OCI-LY7 (cell line): Measurements from ENCODE around the gene OPCML. TPM values are rescaled to one million over a fixed set of nuclear protein-coding genes. Genes with fewer than 3 reads are reported as not detected.

Experiments
- BruUV-seq: library from RNA; stranded (reverse); fragments of 400-500 nt; replicated peaks from 2 replicates; lab custom pipeline; 2021; lab: Mats Ljungman, UMichigan
- CTCF ChIA-PET: fragments of 300-600 bp; sonication (Branson Sonifier 250); formaldehyde crosslinking; loops from one replicate; lab custom pipeline; 2022; ENCODE audit warnings: antibody characterized with exemption; ENCODE audit not compliant: unreplicated experiment; lab: Charles Lee
- POLR2A ChIA-PET: fragments of 300-600 bp; sonication (Branson Sonifier 250); formaldehyde crosslinking; loops from one replicate; lab custom pipeline; 2022; ENCODE audit warnings: antibody characterized with exemption; lab: Charles Lee
- DNase-seq: peaks from one replicate; pipeline ENCODE4 v3.0.0-alpha.2; 2015; ENCODE audit warnings: low spot score
- H2AFZ ChIP-seq: fragments of 200-600 bp; sonication (generic), shearing (Covaris generic); 2 replicates; pipeline ENCODE4 v1.6.1; 2014; ENCODE audit warnings: mild to moderate bottlenecking, antibody characterized with exemption, low read length, moderate library complexity
- H3K27ac ChIP-seq: fragments of 200-600 bp; sonication (generic); 2 replicates; pipeline ENCODE4 v1.5.1; 2014; ENCODE audit warnings: mixed run types, low read depth, mild to moderate bottlenecking, moderate library complexity, low read length, inconsistent platforms; ENCODE audit not compliant: poor library complexity, severe bottlenecking
- H3K36me3 ChIP-seq: fragments of 200-600 bp; sonication (generic); 2 replicates; pipeline ENCODE4 v1.6.1; 2014; ENCODE audit warnings: mild to moderate bottlenecking, antibody characterized with exemption, low read length, moderate library complexity, mixed read lengths; ENCODE audit not compliant: insufficient read depth
- H3K4me1 ChIP-seq: fragments of 200-600 bp; sonication (generic); 2 replicates; pipeline ENCODE4 v1.5.1; 2014; ENCODE audit warnings: mild to moderate bottlenecking, low read length; ENCODE audit not compliant: insufficient read depth, poor library complexity, severe bottlenecking
- H3K4me2 ChIP-seq: fragments of 200-600 bp; sonication (generic); 2 replicates; pipeline ENCODE4 v1.6.1; 2014; ENCODE audit warnings: mild to moderate bottlenecking, low read length
- H3K4me3 ChIP-seq: fragments of 200-600 bp; sonication (generic); 2 replicates; pipeline ENCODE4 v1.5.1; 2014; ENCODE audit warnings: mild to moderate bottlenecking, low read depth, low read length; ENCODE audit not compliant: poor library complexity, severe bottlenecking
- H3K79me2 ChIP-seq: fragments of 200-600 bp; sonication (generic); 2 replicates; pipeline ENCODE4 v1.6.1; 2016; ENCODE audit warnings: low read depth, mild to moderate bottlenecking, low read length, moderate library complexity, mixed read lengths; ENCODE audit not compliant: insufficient read depth
- H3K9me2 ChIP-seq: fragments of 200-600 bp; sonication (generic); 2 replicates; pipeline ENCODE4 v1.6.1; 2016; ENCODE audit warnings: mild to moderate bottlenecking, low read length, mixed read lengths; ENCODE audit not compliant: insufficient read depth
- H3K9me3 ChIP-seq: fragments of 200-600 bp; sonication (generic); 2 replicates; pipeline ENCODE4 v1.6.1; 2014; ENCODE audit warnings: mild to moderate bottlenecking, mixed run types, low read length, mixed read lengths
- H4K20me1 ChIP-seq: fragments of 200-600 bp; sonication (generic); 2 replicates; pipeline ENCODE4 v1.6.1; 2014; ENCODE audit warnings: mild to moderate bottlenecking, antibody characterized with exemption, low read length, moderate library complexity, mixed read lengths; ENCODE audit not compliant: insufficient read depth
- CTCF ChIP-seq: fragments of 200-600 bp; sonication (generic); conservative IDR thresholded peaks from 2 replicates; pipeline ENCODE4 v1.5.1; 2014; ENCODE audit warnings: mild to moderate bottlenecking, antibody characterized with exemption, low read length, moderate library complexity, mixed read lengths
- EZH2phosphoT487 ChIP-seq: fragments of 200-600 bp; sonication (generic); IDR thresholded peaks from 2 replicates; pipeline ENCODE4 v1.6.1; 2018; ENCODE audit warnings: low read depth, borderline replicate concordance, mild to moderate bottlenecking, mixed run types, antibody characterized with exemption, low read length, moderate library complexity, mixed read lengths
- intact Hi-C: fragments of 100-400 bp; cut with micrococcal nuclease; formaldehyde crosslinking; loops from one replicate; pipeline ENCODE4 v1.10.0; 2022; ENCODE audit not compliant: unreplicated experiment
- total RNA-seq, 2 experiments: library from RNA; depleted of rRNA in 1 of 2; stranded (reverse); fragments of >200 nt in 1 of 2; shearing (Covaris generic) in 1 of 2; gene quantifications; 2 replicates each; pipeline ENCODE4 v1.2.3, GENCODE V29; 2014 to 2022

Gene OPCML
- total RNA-seq, 2 experiments from 2014 or later, result not detected

GRCh38 chr11:133064152-133064877, 468.0 kb downstream of the OPCML start:
- TF ChIP-seq EZH2phosphoT487 (no peak), CTCF (0 out of 2 replicates have a peak, but pooled peaks have one; percentile 13)
- Histone ChIP-seq H3K9me3 (no peaks in the 10 kb centered on the region), H3K4me2 (no peak overlapping the region), H3K79me2 (no peaks in the 10 kb centered on the region), H4K20me1 (no peaks in the 10 kb centered on the region), H3K27ac (no peak overlapping the region), H3K4me1 (no peaks in the 10 kb centered on the region), H3K36me3 (no peaks in the 10 kb centered on the region), H3K4me3 (no peak overlapping the region), H3K9me2 (no peaks in the 10 kb centered on the region), H2AFZ (no peak overlapping the region)
- intact Hi-C loops, result no loop called here
- POLR2A ChIA-PET, result no interaction called here
- DNase-seq, result no peak
- BruUV-seq, result no TSS peak
- CTCF ChIA-PET, result no interaction called here

- BruUV-seq, result no TSS peak
- no peaks in the 10 kb centered on the region for H3K9me2 ChIP-seq
- no peaks in the 10 kb centered on the region for H3K79me2 ChIP-seq
- DNase-seq, result no peak
- no peak overlapping the region for H2AFZ ChIP-seq
- H3K4me2 ChIP-seq, result no peak overlapping the region
- no peak for TF ChIP-seq EZH2phosphoT487
- no peak for TF ChIP-seq CTCF
- H3K4me3 ChIP-seq, result no peak overlapping the region
- no peaks in the 10 kb centered on the region for H3K4me1 ChIP-seq
- no peaks in the 10 kb centered on the region for H4K20me1 ChIP-seq
- H3K9me3 ChIP-seq, result no peaks in the 10 kb centered on the region
- CTCF ChIA-PET, result interaction anchor here (0.6 kb wide), 1 partner anchor 1108 kb away, joined by 8 read pairs; no protein-coding TSS in a partner anchor
- no peaks in the 10 kb centered on the region for H3K36me3 ChIP-seq
- POLR2A ChIA-PET, result no interaction called here
- H3K27ac ChIP-seq, result no peak overlapping the region
- intact Hi-C loops, result no loop called here
Observed at GRCh38 chr11:133058501-133058900, 473.8 kb downstream of the OPCML start.

GRCh38 chr11:133053124-133053776, 479.1 kb downstream of the OPCML start:
- H3K4me1 ChIP-seq, result no peaks in the 10 kb centered on the region
- no peaks in the 10 kb centered on the region for H3K79me2 ChIP-seq
- no peaks in the 10 kb centered on the region for H4K20me1 ChIP-seq
- POLR2A ChIA-PET, result interaction anchor here (0.6 kb wide), 1 partner anchor 8 kb away, joined by 3 read pairs; no protein-coding TSS in a partner anchor
- CTCF ChIA-PET, result no interaction called here
- no peak overlapping the region for H3K4me3 ChIP-seq
- no TSS peak for BruUV-seq
- no peak for DNase-seq
- H3K27ac ChIP-seq, result no peak overlapping the region
- no peak overlapping the region for H3K4me2 ChIP-seq
- intact Hi-C loops, result no loop called here
- no peaks in the 10 kb centered on the region for H3K9me2 ChIP-seq
- no peaks in the 10 kb centered on the region for H3K36me3 ChIP-seq
- H3K9me3 ChIP-seq, result no peaks in the 10 kb centered on the region
- no peak overlapping the region for H2AFZ ChIP-seq
- no peak for TF ChIP-seq EZH2phosphoT487
- no peak for TF ChIP-seq CTCF
